Stimulated activated CD8-positive, alpha-beta memory T cell treated with anti-CD3 and anti-CD28 coated beads, Interleukin-4, amount 100 ng/mL, for 48 hours (primary cell): ENCODE measurements around the gene ZNF730.
"Not testable (repeated sequence)": the region's sequence is repeated elsewhere in the genome, so short reads cannot be mapped to it uniquely, and the experiment has no call there.

Experiments
- DNase-seq: peaks from one replicate; pipeline ENCODE4 v3.0.0-alpha.2; 2020

The ZNF730 gene

DNA sequence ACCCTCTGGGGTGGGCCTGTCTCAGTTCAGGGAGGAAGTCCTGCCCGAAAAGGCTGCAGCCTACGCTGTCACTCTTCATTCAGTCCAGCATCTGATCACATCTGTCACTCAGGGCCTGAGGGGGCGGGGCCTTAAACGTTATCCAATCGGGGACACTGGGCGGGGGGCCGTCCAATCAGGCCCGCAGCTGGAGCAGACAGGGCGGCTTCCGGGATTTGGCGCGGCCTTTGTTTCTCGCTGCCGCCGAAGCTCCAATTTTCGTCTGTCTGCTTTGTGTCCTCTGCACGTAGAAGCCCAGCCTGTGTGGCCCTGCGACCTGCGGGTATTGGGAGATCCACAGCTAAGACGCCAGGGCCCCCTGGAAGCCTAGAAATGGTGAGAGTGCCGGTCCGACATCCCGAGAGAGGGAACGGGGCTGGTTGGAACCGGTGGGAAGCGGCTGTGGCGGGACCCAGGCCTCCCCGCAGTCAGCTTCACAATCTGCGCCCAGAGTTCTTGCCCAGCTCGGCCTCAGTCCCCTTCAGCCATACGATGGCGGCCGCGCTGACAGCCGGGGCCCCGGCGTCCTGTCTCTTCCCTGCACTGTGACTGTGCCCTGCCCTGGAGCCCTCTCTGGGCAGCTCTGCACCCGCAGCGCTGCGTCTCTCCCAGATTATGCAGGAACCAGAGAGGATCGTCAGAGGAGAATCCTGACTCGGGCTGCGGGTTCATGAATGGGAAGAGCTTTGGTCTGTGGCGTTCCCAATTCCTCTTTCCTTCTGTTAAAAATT lies at the start of gene ZNF730:
ZNF730 (plus strand) TSS at position 224 of the 770 bp plus-strand sequence; CDS start at position 373, 149 bp downstream.
- peak; percentile 73 for DNase-seq

DNA sequence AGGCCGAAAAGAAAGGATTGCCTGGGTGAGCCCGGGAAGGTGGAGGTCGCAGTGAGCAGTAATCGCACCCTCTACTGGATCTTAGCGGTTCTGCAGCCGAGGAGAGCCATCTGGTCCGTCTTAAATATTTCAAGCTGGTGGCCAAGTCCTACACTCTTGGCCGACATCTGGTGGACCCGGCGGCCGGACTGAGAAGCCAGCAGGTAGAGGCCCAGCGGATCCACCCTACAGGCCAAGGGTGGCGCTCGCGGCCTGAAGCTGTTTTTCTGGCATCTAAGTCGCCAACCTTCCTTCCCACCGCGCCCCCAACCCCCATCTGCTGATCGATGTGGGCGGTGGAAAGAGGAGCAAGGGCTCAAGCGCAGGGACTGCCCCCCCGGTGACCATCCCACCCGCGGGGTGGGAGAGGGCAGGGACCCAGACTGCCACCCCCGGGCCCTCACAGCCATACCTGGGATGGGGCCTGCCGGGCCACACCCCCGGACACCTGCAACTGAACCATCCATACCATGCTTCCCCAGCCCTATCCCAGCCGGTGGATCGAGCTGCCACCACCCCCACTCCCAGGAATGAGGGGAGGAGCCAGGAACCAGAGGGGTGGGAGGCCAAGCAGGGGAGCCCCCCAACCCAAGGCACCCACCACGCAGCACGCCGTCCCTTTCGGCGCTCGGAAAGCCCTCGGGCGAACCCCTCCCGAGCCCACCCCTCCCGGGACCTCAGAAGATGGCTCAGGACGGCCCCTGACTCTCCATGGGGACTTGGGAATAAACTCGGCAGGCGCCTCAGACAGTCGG lies 46.3 kb upstream of the ZNF730 start:
- peak; percentile 45 for DNase-seq

GRCh38 chr19:23071147-23071511 lies 45.7 kb upstream of the ZNF730 start:
- peak; percentile 23 for DNase-seq

DNA sequence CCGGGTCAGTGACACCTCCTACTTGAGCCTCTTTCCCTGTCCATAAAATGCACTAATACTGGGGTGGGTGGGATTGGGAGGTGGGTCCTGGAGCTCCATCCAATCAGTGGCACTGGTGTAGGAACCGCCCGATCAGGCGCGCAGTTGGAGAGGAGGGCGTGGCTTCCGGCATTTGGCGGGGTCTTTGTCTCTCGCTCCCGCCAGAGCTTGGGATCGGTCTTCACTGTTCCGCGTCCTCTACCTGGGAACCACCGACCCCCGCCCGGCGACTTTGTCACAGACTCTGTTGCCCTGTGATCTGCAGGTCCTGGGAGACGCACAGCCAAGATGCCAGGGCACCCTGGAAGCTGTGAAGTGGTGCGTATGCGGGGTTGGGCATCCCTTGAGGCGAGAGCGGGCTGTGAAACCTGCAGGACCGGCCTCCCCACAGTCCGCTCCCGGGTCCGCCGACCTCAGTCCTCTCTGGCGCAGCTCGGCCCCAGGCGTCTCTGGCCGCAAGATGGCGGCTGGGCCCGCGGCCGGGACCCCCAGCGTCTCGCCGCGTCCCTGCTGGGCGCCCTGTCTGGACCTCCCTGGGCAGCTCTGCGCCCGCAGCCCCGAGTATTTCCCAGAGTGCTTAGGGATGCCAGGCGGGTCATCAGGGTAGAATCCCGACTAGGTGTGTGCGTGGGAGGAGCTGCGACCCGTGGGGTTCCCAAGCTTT lies 41.6 kb upstream of the ZNF730 start:
- DNase-seq, result peak; percentile 42

- not testable (repeated sequence) for DNase-seq
Measured at GRCh38 chr19:23077776-23078175, 39.0 kb upstream of the ZNF730 start.

GRCh38 chr19:23093832-23094231 lies 23.0 kb upstream of the ZNF730 start:
- no peak for DNase-seq

GRCh38 chr19:23095418-23095817 lies 21.4 kb upstream of the ZNF730 start:
- no peak for DNase-seq

DNA sequence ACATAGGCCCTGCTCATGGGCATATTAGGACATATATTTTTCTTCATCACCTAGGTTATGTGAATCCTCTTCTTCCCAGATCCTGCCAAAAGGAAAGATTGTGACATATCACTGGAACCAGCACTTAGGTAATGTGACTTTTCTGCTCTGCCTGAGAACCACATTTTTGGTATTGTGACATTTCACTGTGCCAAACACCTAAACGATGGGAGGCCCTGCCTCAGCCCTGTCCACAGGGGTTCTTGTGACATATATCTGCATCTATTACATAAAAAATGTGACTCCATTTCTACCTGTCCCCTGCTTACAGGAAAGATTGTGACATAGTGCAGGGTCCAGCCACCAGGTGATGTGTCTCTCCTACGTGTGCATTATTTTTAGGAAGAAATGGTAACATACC lies 18.5 kb upstream of the ZNF730 start:
- no peak for DNase-seq

GRCh38 chr19:23098988-23099387 lies 17.8 kb upstream of the ZNF730 start:
- no peak for DNase-seq

DNA sequence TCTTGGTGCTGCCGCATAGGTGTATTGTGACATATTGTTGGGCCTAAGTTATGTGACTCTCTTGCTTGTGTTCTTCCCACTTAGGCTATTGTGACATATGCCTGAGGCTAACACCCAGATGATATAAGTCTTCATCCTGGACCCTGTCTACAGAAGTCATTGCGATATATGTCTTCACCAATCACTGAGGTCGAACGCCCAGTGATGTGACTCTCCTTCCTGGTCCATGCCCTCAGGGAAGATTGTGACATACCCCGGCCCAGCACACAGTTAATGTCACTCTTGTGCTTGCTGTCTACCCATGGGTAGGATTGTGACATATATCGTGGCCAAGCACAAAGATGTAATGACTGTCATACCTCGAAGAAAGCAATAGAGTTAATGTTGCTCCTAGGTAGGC lies 16.9 kb upstream of the ZNF730 start:
- DNase-seq, result no peak

DNA sequence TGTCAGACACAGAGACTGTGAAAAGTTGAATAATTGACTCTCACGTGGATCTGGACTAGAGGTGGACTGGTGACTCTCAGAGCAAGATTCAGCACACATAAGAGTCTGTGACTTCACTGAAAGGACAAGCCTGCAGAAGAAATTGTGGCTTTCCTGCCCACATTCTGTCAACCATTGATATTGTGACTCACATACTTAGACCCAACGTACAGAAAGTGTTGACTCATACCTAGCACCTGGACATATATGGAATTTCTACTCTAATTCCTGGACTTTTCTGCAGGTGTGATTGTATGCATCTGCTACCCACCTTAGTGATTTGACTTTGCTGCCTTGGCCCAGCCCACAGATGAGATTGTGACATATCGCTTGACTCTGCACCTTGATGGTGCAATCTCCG lies 15.6 kb upstream of the ZNF730 start:
- no peak for DNase-seq

GRCh38 chr19:23118400-23118799 lies 1.6 kb downstream of the ZNF730 start:
- no peak for DNase-seq

GRCh38 chr19:23134211-23134610 lies 17.4 kb downstream of the ZNF730 start:
- DNase-seq, result not testable (repeated sequence)

DNA sequence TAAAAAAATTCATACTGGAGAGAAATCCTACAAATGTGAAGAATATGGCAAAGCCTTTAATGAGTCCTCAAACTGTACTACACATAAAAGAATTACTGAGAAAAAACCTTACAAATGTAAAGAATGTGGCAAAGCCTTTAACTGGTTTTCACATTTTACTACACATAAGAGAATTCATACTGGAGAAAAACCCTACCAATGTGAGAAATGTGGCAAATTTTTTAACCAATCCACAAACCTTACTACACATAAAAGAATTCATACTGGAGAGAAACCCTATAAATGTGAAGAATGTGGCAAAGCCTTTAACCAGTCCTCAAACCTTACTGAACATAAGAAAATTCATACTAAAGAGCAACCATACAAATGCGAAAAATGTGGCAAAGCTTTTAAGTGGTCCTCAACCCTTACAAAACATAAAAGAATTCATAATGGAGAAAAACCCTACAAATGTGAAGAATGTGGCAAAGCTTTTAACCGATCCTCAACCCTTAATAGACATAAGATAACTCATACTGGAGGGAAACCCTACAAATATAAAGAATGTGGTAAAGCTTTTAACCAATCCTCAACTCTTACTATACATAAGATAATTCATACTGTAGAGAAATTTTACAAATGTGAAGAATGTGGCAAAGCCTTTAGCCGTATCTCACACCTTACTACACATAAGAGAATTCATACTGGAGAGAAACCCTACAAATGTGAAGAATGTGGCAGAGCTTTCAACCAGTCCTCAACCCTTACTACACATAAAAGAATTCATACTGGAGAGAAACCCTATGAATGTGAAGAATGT lies 29.0 kb downstream of the ZNF730 start:
- no peak for DNase-seq

GRCh38 chr19:23160766-23161165 lies 43.9 kb downstream of the ZNF730 start:
- DNase-seq, result no peak

- not testable (repeated sequence) for DNase-seq
Measured at GRCh38 chr19:23168286-23168685, 51.5 kb downstream of the ZNF730 start.

- no peak for DNase-seq
Measured at GRCh38 chr19:23183251-23183650, 66.4 kb downstream of the ZNF730 start.

- DNase-seq, result no peak
Measured at GRCh38 chr19:23190341-23190740, 73.5 kb downstream of the ZNF730 start.
